A549 (cell line): ENCODE measurements around the gene CUL7. TPM values are rescaled to one million over a fixed set of nuclear protein-coding genes. Genes with fewer than 3 reads are reported as not detected.
A peak's percentile ranks its signal among the peaks of the same experiment; 100 is the strongest.

Experiments used
- ATAC-seq, 2 experiments: fragments of 200-7000 bp in 1 of 2; fragments of >200 bp in 1 of 2; cut with Nextera tagmentation in 1 of 2; cut with Tn5 transposase in 1 of 2; 3 replicates each; pipeline versions ENCODE4 v1.8.0 to v1.9.1; 2018 to 2020; ENCODE audit warnings: mild to moderate bottlenecking in 1 of 2, moderate library complexity in 1 of 2
- CTCF ChIA-PET: fragments of 300-600 bp; sonication (Branson Sonifier 250); formaldehyde crosslinking; extraction: SDS; loops from one replicate; lab custom pipeline; 2021; ENCODE audit warnings: antibody characterized with exemption, inconsistent platforms; lab: Yijun Ruan, JAX
- POLR2A ChIA-PET: fragments of 350-600 bp; formaldehyde crosslinking; extraction: SDS; loops from one replicate; lab custom pipeline; 2021; ENCODE audit warnings: antibody characterized with exemption, inconsistent platforms; lab: Yijun Ruan, JAX
- DNase-seq, 2 experiments: peaks; one replicate each; pipeline versions ENCODE4 v3.0.0 to v3.0.0-alpha.2; 2011 to 2016; ENCODE audit warnings: low read depth in 1 of 2, low spot score in 1 of 2
- FAIRE-seq: peaks from 2 replicates; lab custom pipeline; 2011; peaks lifted over from hg19 to GRCh38; lab: Jason Lieb, UNC
- H3K27ac ChIP-seq, 2 experiments: fragments of >200 bp; sonication (Bioruptor Twin); formaldehyde crosslinking; 3 replicates each; pipeline ENCODE4 v1.5.1; 2016 to 2017
- H3K4me1 ChIP-seq: fragments of >200 bp; sonication (Bioruptor Twin); formaldehyde crosslinking; 3 replicates; pipeline ENCODE4 v1.6.1; 2016
- H3K4me2 ChIP-seq: fragments of >200 bp; sonication (Bioruptor Twin); formaldehyde crosslinking; 3 replicates; pipeline ENCODE4 v1.6.1; 2016
- H3K4me3 ChIP-seq: fragments of >200 bp; sonication (Bioruptor Twin); formaldehyde crosslinking; 3 replicates; pipeline ENCODE4 v1.5.1; 2016
- H3K9me3 ChIP-seq: fragments of >200 bp; sonication (Bioruptor Twin); formaldehyde crosslinking; 3 replicates; pipeline ENCODE4 v1.6.1; 2016
- ATOH8 ChIP-seq: fragments of 250-450 bp; sonication (Bioruptor Pico); IDR thresholded peaks from 2 replicates; pipeline ENCODE4 v1.5.0; 2020; ENCODE audit warnings: low read depth, mild to moderate bottlenecking, moderate library complexity
- E2F6 ChIP-seq: IDR thresholded peaks from 2 replicates; pipeline ENCODE4 v1.6.1; 2012; ENCODE audit warnings: low read depth, borderline replicate concordance
- FOXS1 ChIP-seq: fragments of 250-450 bp; sonication (Bioruptor Pico); IDR thresholded peaks from 2 replicates; pipeline ENCODE4 v1.5.0; 2020; ENCODE audit warnings: mild to moderate bottlenecking, moderate library complexity
- GATA3 ChIP-seq: IDR thresholded peaks from 2 replicates; pipeline ENCODE4 v1.6.1; 2012; ENCODE audit warnings: borderline replicate concordance
- HDAC2 ChIP-seq: fragments of 200-600 bp; sonication (generic); IDR thresholded peaks from 2 replicates; pipeline ENCODE4 v1.6.1; 2016
- HMGXB4 ChIP-seq: fragments of 250-450 bp; sonication (Bioruptor Pico); IDR thresholded peaks from 2 replicates; pipeline ENCODE4 v1.5.0; 2021; ENCODE audit warnings: mild to moderate bottlenecking, moderate library complexity, borderline replicate concordance
- HOXB13 ChIP-seq: fragments of 250-450 bp; sonication (Bioruptor Pico); IDR thresholded peaks from 2 replicates; pipeline ENCODE4 v1.5.0; 2020; ENCODE audit warnings: low read depth, mild to moderate bottlenecking, moderate library complexity
- HOXB5 ChIP-seq: fragments of 250-450 bp; sonication (Bioruptor Pico); IDR thresholded peaks from 2 replicates; pipeline ENCODE4 v1.5.0; 2020; ENCODE audit warnings: mild to moderate bottlenecking, moderate library complexity
- KDM1A ChIP-seq: fragments of 200-600 bp; sonication (generic); IDR thresholded peaks from 2 replicates; pipeline ENCODE4 v1.6.1; 2016; ENCODE audit warnings: low read depth, mild to moderate bottlenecking
- KDM5A ChIP-seq: fragments of 200-600 bp; sonication (generic); IDR thresholded peaks from 2 replicates; pipeline ENCODE4 v1.6.1; 2016; ENCODE audit warnings: antibody characterized with exemption, mild to moderate bottlenecking
- MAX ChIP-seq: IDR thresholded peaks from 2 replicates; pipeline ENCODE4 v1.6.1; 2012
- NFE2L2 ChIP-seq: fragments of 150-350 bp; conservative IDR thresholded peaks from 2 replicates; pipeline ENCODE4 v1.6.1; 2014; ENCODE audit warnings: low read length
- NPAS2 ChIP-seq: fragments of 250-450 bp; sonication (Bioruptor Pico); IDR thresholded peaks from 2 replicates; pipeline ENCODE4 v1.8.0; 2022; ENCODE audit warnings: mild to moderate bottlenecking, moderate library complexity, borderline replicate concordance
- NR3C1 ChIP-seq: fragments of >200 bp; sonication (Bioruptor Twin); formaldehyde crosslinking; IDR thresholded peaks from 3 replicates; pipeline ENCODE4 v1.6.1; 2017
- PHF8 ChIP-seq: fragments of 200-600 bp; sonication (generic); IDR thresholded peaks from 2 replicates; pipeline ENCODE4 v1.6.1; 2016; ENCODE audit warnings: low read depth, mild to moderate bottlenecking, antibody characterized with exemption, moderate library complexity, borderline replicate concordance
- RAD21 ChIP-seq, 2 experiments: fragments of >200 bp in 1 of 2; sonication (Bioruptor Twin) in 1 of 2; formaldehyde crosslinking in 1 of 2; IDR thresholded peaks in 1 of 2; conservative IDR thresholded peaks in 1 of 2; 2 replicates in 1 of 2; 3 replicates in 1 of 2; pipeline ENCODE4 v1.6.1; 2012 to 2018; ENCODE audit warnings: inconsistent platforms in 1 of 2
- RARB ChIP-seq: fragments of 250-450 bp; sonication (Bioruptor Pico); IDR thresholded peaks from 2 replicates; pipeline ENCODE4 v1.8.0; 2021; ENCODE audit warnings: mild to moderate bottlenecking, moderate library complexity
- REST ChIP-seq: fragments of 200-600 bp; sonication (generic); IDR thresholded peaks from 2 replicates; pipeline ENCODE4 v1.6.1; 2016; ENCODE audit warnings: antibody characterized with exemption, mild to moderate bottlenecking, moderate library complexity
- RNF2 ChIP-seq: fragments of 200-600 bp; sonication (generic); IDR thresholded peaks from 2 replicates; pipeline ENCODE4 v1.6.1; 2016; ENCODE audit warnings: low read depth, mild to moderate bottlenecking, antibody characterized with exemption, moderate library complexity, borderline replicate concordance
- SMC3 ChIP-seq: fragments of >200 bp; sonication (Bioruptor Twin); formaldehyde crosslinking; IDR thresholded peaks from 3 replicates; pipeline ENCODE4 v1.6.1; 2018; ENCODE audit warnings: inconsistent platforms
- USF2 ChIP-seq: fragments of 450-650 bp; IDR thresholded peaks from 2 replicates; pipeline ENCODE4 v1.6.1; 2014; ENCODE audit warnings: antibody characterized with exemption
- ZNF302 ChIP-seq: fragments of 250-450 bp; sonication (Bioruptor Pico); IDR thresholded peaks from 2 replicates; pipeline ENCODE4 v1.9.0; 2021; ENCODE audit warnings: inconsistent platforms, mild to moderate bottlenecking, moderate library complexity
- ZSCAN20 ChIP-seq: fragments of 250-450 bp; sonication (Bioruptor Pico); IDR thresholded peaks from 2 replicates; pipeline ENCODE4 v1.8.0; 2022; ENCODE audit warnings: mild to moderate bottlenecking, moderate library complexity
- WGBS: methylation state at CpG from one replicate; pipeline ENCODE4 v1.1.6; 2017; ENCODE audit errors: missing lambda C conversion rate; 5-methylcytosine and 5-hydroxymethylcytosine counted together
- polyA plus RNA-seq, 4 experiments: library from polyadenylated mRNA; depleted of rRNA in 3 of 4; stranded (reverse); fragments of >200 nt; fragmentation: RNase III in 1 of 4; extraction: RNeasy Plus Mini Kit Qiagen cat#74134 plus additional on column Dnase treatment in 1 of 4; gene quantifications; 2 replicates in 3 of 4; 3 replicates in 1 of 4; pipeline ENCODE4 v1.2.3, GENCODE V29; 2011 to 2017
- TF ChIP-seq, protein P1 (sequence below): fragments of >200 bp; sonication (Bioruptor Twin); formaldehyde crosslinking; IDR thresholded peaks from 3 replicates; pipeline ENCODE4 v1.5.1; 2016
- TF ChIP-seq, protein P2 (sequence below): IDR thresholded peaks from 2 replicates; pipeline ENCODE4 v1.6.1; 2012

Gene CUL7
- polyA plus RNA-seq, 2 of the 4 experiments (the other 2 are of a cell fraction) = 10.0 to 12.1 TPM

GRCh38 chr6:43070028-43070632, 16.5 kb upstream of the CUL7 start:
- 25% methylated on average over 6 of the region's 6 CpGs for WGBS
- H3K4me1 ChIP-seq = no peaks in the 10 kb centered on the region
- no peak overlapping the region for H3K4me3 ChIP-seq
- CTCF ChIA-PET = interaction anchor here (0.8 to 2.0 kb wide), 4 partner anchors 13 to 73 kb away, joined by 3 to 9 read pairs (median 4); no protein-coding TSS in a partner anchor
- H3K4me2 ChIP-seq = no peak overlapping the region
- DNase-seq (peak; percentile 53 to 59), FAIRE-seq (no peak), ATAC-seq (peak; percentile 73 to 88; a peak in 5 of 6 replicates)
- POLR2A ChIA-PET = no interaction called here
- TF ChIP-seq NPAS2 (no peak), NFE2L2 (no peak), USF2 (no peak), RAD21 (conservative IDR thresholded peaks at IDR 0.05 in 1 of 2, IDR thresholded peaks at IDR 0.05 in 1 of 2) (peak; percentile 41 to 51; a peak in 4 of 5 replicates), PHF8 (no peak), KDM1A (no peak), SMC3 (peak; percentile 36; the same call in 2 of the 3 replicates), MAX (no peak)
- TF ChIP-seq, protein P1, sequence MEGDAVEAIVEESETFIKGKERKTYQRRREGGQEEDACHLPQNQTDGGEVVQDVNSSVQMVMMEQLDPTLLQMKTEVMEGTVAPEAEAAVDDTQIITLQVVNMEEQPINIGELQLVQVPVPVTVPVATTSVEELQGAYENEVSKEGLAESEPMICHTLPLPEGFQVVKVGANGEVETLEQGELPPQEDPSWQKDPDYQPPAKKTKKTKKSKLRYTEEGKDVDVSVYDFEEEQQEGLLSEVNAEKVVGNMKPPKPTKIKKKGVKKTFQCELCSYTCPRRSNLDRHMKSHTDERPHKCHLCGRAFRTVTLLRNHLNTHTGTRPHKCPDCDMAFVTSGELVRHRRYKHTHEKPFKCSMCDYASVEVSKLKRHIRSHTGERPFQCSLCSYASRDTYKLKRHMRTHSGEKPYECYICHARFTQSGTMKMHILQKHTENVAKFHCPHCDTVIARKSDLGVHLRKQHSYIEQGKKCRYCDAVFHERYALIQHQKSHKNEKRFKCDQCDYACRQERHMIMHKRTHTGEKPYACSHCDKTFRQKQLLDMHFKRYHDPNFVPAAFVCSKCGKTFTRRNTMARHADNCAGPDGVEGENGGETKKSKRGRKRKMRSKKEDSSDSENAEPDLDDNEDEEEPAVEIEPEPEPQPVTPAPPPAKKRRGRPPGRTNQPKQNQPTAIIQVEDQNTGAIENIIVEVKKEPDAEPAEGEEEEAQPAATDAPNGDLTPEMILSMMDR = peak; percentile 61
- no peaks in the 10 kb centered on the region for H3K9me3 ChIP-seq
- H3K27ac ChIP-seq = no peak overlapping the region

- CTCF ChIA-PET = interaction anchor here (1.2 kb wide), 1 partner anchor 18 kb away, joined by 3 read pairs; no protein-coding TSS in a partner anchor
- Histone ChIP-seq H3K4me3 (no peak overlapping the region), H3K4me2 (no peak overlapping the region), H3K27ac (no peak overlapping the region), H3K9me3 (no peaks in the 10 kb centered on the region), H3K4me1 (peaks cover 13% of the 10 kb centered on the region)
- WGBS = 92% methylated on average over 12 of the region's 12 CpGs
- POLR2A ChIA-PET = interaction anchor here (1.4 kb wide), 1 partner anchor 9 kb away, joined by 4 read pairs; the partner anchor contains the start of gene CUL7
- ATAC-seq = no peak
- FAIRE-seq = no peak
- no peak for DNase-seq
- TF ChIP-seq NPAS2 (no peak), PHF8 (no peak), GATA3 (no peak), HMGXB4 (no peak), E2F6 (no peak), ZNF302 (no peak), ATOH8 (CRISPR knock-in tag) (no peak), RARB (no peak), KDM5A (no peak), REST (no peak), HOXB5 (CRISPR knock-in tag) (no peak), HOXB13 (CRISPR knock-in tag) (no peak), ZSCAN20 (CRISPR knock-in tag) (no peak), HDAC2 (no peak), NR3C1 (no peak), FOXS1 (no peak), RNF2 (no peak)
- TF ChIP-seq, protein P2, sequence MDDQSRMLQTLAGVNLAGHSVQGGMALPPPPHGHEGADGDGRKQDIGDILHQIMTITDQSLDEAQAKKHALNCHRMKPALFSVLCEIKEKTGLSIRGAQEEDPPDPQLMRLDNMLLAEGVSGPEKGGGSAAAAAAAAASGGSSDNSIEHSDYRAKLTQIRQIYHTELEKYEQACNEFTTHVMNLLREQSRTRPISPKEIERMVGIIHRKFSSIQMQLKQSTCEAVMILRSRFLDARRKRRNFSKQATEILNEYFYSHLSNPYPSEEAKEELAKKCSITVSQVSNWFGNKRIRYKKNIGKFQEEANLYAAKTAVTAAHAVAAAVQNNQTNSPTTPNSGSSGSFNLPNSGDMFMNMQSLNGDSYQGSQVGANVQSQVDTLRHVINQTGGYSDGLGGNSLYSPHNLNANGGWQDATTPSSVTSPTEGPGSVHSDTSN = no peak
These were observed 9.2 kb upstream of the CUL7 start for GRCh38 chr6:43062818-43063217.
